Measurements from ENCODE around the gene ERC2. TPM values are rescaled to one million over a fixed set of nuclear protein-coding genes. Genes with fewer than 3 reads are reported as not detected.

The ERC2 gene
- total and polyA plus RNA-seq, 2 of the 8 experiments (the other 6 are each of a cell fraction or from before 2014, with no cell fraction given): 16.4 to 22.8 TPM

DNA sequence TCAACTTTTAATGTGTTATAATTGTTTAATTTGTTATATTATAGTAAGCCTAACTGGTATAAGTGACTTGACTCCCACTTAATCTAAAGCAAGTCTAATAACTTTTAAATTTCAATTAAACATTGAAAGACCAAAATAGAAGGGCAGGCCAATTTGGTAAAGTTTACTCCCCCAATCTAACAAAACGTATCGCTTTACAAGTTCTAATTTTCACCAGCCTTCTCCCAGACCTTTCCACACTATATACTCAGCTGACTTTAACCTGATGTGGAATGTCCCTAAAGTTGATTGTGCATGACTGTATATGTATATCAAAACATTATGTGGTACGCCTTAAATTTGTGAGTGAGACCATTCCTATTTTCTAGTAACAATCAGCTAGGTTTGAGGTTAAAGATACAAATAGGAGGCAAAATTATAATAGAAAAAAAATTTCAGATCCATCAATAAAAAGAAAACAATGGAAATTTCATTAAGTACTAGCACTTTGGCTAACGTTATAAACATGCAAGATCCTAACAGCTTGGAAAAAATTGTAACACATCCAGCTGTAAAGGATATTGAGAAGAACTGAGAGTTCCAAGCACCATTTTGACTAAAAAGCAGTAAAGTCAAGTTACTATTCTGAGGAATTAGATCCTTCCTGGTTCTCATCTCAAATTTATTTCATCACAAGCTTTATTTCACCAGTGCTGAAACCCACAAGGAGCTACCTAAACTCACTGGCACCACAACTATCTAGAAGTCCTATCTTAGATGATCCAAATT is 199.5 kb downstream of the ERC2 start (continued):
- TF ChIP-seq CHD7 (IDR thresholded peaks at IDR 0.05; ENCODE audit: insufficient replicate concordance, low read length): no peak
- TF ChIP-seq, protein P1, sequence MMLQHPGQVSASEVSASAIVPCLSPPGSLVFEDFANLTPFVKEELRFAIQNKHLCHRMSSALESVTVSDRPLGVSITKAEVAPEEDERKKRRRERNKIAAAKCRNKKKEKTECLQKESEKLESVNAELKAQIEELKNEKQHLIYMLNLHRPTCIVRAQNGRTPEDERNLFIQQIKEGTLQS (IDR thresholded peaks at IDR 0.05; ENCODE audit: insufficient read depth, low read depth, low read length): no peak
- no peak for TF ChIP-seq MAX (IDR thresholded peaks at IDR 0.05)
- no peak for TF ChIP-seq CTBP2 (IDR thresholded peaks at IDR 0.05; ENCODE audit: borderline replicate concordance, insufficient read depth, insufficient read length, low read length)

All from H1 (cell line).